GM21737 (cell line): Measurements from ENCODE around the gene CLDN12.
"Not testable (repeated sequence)": the region's sequence is repeated elsewhere in the genome, so short reads cannot be mapped to it uniquely, and the experiment has no call there.

Experiments
- ATAC-seq: cut with Tn5 transposase; IDR thresholded peaks from one replicate; pipeline ENCODE4 v1.9.1; 2021; ENCODE audit warnings: mild to moderate bottlenecking, moderate library complexity; ENCODE audit not compliant: unreplicated experiment

CLDN12 gene

DNA sequence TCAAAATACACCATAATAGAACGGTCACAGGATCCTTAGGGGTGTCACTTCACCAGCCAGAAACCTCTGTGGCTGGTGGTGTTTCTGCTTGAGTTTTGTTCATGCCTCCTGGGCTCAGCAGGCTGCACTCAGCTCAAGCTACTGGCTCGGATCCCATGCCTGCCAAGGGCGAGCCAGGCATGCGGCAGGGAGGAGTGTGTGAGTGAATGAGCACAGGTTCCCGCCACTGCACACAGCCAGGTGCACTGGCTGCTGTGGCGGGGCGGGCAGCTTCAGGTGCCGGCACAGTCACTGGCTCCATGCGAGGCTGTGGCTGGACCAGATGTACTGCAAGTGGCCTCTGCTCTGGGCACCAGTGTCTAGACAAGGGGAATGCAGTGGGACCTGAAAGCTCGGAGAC is 29.5 kb downstream of the CLDN12 start:
- no peak for ATAC-seq

DNA sequence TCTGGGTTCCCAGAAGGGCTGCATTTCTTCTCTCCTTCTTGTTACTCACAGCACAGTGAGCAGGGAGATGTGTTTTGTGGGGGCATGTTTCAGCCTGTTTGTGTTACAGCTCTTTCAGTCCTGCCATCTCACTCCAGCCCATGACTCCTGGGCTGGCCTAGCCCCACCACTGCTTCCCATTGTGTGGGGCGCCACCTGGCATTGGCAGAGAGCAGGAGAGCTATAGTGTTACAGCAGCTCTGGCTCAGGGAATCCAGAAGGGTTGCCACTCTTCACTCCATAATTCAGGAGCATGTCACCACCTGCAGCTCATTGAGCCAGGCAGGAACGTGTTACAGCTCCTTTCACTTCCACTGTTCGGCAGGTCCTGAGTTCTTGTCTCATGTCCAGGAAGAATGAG is 30.0 kb downstream of the CLDN12 start:
- no peak for ATAC-seq

DNA sequence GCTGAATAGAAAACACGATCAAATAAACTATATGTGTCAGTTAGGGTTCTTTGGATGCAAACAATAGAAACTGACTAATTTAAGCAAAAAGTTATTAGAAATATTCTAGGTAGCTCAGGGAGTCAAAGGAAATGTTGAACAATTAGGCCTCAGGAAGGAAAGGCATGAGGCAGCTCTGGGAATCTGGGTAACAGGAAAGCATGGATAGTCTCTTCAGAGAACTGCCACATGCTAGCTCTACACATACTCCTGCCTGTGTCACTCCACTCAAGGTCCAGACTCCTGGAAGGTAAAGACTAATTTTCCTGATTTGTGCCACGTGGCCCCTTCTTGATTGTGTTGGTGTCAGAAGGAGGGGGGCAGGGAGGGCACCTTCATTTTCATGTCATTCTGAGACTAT is 42.4 kb downstream of the CLDN12 start:
- ATAC-seq = no peak

DNA sequence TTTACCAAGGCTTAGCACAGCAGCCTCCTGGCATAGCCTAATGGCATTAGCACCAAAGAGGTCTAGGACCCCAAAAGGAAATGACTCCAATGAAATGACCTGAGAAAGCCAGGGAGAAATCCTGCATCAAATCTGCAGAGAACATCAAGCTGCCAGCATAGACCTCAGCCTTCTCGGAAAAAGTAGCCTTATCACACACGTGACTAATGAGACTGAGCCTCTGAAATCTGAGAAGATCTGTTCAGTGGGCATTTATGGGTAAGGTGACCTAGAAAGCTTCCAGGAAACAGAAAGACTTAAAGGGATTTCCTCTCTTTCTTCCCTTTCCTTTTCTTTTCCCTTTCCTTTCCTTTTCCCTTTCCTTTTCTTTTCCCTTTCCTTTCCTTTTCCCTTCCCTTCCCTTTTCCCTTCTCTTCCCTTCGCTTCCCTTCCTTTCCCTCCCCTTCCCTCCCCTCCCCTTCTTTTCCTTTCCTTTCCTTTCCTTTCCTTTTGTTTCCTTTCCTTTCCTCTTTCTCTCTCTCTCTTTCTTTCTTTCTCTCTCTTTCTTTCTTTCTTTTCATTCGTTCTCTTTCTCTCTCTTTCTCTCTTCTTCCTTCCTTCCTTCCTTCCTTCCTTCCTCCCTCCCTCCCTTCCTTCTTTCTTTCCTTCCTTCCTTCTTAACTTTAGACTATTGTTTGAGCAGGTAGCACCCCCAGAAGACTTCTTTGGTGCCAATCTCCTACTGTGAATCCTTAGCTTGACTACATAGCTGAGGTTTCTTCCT is 43.1 kb downstream of the CLDN12 start:
- no peak for ATAC-seq

DNA sequence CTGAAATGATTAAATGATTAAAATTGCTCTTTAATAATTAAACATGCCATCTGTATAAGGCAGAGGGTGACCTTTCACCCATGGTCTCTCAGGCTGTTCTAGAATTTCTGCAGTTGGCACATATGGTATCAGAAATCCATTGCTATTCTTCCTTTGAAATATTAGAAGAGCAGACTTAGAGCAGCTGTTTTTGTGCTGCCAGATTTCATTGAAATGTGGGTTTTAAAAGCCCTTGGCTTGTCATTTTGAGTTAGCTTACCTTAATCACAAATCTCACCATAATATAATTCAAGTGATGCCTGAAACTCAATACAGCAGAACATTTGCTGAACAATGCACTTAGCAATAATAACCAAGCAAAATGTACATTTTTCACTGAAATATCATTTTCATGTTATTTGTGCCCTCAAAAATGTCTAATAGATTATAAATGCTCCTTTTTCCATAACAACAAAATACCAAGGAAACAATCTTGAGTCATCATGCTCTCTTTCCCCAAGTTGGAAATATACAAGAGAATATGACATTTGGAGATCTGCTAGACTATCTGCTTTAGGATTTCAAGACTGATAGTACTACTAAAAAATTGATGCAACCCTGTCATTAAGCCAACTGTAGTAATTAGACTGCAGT is 50.1 kb downstream of the CLDN12 start:
- ATAC-seq = no peak

DNA sequence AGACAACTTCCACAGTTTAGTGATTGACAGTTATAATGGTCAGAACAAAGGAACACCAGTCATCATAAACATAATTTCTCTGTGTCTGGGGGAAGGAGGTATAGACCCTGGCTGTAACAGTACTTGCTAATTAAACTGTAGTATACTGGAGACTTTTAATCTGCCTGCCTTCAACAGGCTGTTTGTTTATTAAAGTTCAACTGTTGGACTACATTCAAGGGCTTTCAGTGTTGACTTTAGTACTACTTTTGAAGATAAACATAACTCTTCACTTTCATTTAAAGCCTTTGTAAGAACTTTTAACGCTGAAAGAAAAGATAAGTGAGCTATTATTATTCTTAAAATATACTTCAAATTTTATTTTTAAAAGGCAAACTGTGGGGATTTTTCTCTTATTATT is 50.7 kb downstream of the CLDN12 start:
- ATAC-seq = no peak

DNA sequence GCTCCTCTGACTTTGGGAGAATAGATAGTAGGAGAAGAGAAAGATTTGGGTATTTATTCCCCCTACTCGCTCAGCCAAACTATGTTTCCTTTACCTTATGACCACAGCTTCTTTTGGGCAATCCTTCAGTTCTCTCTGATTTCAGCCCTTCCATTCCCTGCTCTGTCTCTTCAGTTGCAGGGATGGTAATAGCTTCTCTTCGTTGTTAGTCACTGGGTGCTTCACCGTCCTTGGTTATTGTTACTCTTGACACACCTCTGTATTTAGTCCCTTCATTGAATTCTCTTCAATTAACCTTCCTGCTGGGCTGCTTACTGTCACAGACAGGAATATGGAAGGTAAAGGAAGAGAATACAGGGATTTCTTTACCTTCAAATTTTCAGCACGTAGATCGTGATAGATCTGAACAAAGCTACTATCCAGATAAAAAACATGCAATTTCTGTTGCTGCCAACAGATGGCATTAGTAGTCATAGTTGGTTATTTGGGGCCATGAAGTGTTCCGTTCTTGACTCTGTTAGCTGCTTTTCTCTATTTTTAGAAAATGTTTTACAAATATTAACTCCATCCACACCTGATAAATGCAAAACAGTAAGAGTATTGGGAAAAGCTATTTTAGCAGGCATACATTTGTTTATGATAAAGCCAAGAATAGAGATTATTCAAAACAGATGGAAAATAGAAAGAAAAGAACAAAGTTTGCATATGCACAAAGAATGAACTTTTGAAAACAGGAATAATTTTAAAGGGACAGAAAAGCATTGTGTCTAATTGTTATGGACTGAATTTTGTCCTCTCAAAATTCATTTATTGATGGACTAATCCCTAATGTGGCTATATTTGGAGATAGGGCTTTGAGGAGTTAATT is 52.1 kb downstream of the CLDN12 start:
- ATAC-seq = no peak

DNA sequence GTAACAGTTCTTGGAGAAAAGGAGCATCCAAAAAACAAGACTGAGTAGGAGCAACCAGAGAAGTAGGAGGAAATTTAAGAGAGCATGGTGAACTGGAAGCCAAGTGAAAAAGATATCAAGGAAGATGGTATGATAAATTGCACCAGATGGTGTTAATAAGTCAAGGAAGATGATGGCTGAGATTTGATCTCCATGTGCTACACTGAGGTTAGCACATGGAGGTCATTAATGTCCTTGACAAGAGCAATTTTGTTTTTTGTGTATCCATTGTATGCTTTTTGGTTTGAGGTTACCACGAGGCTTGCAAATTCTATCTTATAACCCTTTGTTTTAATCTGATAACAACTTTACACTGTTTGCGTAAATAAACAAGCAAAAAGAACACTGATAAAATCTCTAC is 54.8 kb downstream of the CLDN12 start:
- no peak for ATAC-seq

DNA sequence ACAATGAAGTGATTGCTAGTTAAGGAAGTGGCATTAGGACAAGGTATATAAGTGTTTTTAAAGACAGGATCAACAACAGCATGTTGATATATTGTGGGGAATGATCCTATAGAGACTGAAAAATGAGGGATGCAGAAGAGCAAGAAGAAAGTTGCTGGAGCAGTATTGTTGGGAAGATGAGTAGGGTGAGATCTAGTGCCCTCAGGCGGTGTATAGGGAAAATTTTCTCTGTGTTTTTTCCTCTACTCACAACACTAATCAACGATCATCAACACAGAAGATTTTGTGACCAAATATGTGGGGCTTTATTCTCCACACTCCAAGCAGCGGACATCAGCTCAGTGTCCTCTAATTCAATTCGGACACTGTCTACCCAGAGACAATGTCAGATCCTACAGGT is 56.6 kb downstream of the CLDN12 start:
- ATAC-seq = no peak

DNA sequence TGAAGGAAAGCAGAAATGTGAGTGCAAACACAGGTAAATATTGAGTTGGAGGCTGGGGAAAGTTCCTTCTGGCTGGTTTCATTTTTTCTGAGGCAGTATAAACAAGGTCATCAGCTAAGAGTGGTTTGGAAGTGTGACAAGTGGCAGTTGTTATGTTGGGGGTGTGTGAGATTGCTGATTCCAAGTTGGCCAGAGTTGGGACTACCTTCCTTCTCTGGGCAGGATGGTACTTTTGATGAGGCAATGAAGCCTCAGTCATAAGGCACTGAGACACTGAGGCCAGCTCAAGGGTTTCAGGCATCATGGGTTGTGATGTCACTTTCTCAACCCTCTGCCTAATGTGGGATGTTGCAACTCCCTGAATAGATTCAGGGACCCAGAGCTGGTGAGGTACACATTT is 58.0 kb downstream of the CLDN12 start:
- no peak for ATAC-seq

DNA sequence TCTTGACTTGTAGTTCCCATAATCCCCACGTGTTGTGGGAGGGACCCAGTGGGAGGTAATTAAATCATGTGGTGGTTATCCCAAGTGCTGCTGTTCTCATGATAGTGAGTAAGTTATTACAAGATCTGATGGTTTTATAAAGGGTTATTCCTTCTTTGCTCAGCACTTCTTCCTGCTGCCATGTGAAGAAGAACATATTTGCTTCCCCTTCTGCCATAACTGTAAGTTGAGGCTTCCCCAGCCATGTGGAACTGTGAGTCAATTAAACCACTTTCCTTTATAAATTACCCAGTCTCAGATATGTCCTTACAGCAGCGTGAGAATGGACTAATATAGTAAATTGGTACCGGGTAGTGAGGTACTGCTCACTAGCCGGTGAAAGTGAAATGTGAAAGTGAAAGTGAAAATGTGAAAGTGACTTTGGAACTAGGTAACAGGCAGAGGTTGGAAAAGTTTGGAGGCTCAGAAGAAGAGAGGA is 59.9 kb downstream of the CLDN12 start:
- ATAC-seq = not testable (repeated sequence)
